GM21825 (cell line): ENCODE measurements around the gene PFDN4.
A peak's percentile ranks its signal among the peaks of the same experiment; 100 is the strongest.
"Not testable (repeated sequence)": the region's sequence is repeated elsewhere in the genome, so short reads cannot be mapped to it uniquely, and the experiment has no call there.

Source experiments
- ATAC-seq: cut with Tn5 transposase; IDR thresholded peaks from one replicate; pipeline ENCODE4 v1.9.1; 2021; ENCODE audit warnings: mild to moderate bottlenecking, moderate library complexity; ENCODE audit not compliant: unreplicated experiment

The PFDN4 gene

GRCh38 chr20:54221996-54222890 is 14.4 kb downstream of the PFDN4 start:
- ATAC-seq, result no peak

DNA sequence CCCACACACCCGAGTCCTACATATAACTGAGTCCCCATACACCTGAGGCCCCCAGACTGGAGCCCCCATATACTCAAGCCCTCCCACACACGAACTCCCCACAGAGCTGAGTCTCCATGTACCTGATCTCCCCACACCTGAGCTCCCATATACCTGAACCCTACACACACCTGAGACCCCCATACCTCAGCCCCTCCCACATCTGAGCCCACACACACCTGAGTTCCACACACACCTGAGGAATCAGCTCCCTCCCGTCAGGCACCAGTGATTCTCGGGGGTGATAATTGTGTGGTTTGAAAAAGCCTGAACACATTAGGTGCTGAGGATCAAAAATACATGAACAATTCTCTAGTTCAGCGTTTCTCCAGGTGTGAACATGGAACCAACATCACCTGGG is 15.4 kb downstream of the PFDN4 start:
- no peak for ATAC-seq

- ATAC-seq, result no peak
Observed at GRCh38 chr20:54223751-54224150, 15.9 kb downstream of the PFDN4 start.

GRCh38 chr20:54224642-54225041 is 16.8 kb downstream of the PFDN4 start:
- not testable (repeated sequence) for ATAC-seq

GRCh38 chr20:54227241-54227640 is 19.4 kb downstream of the PFDN4 start:
- peak; percentile 85 for ATAC-seq

DNA sequence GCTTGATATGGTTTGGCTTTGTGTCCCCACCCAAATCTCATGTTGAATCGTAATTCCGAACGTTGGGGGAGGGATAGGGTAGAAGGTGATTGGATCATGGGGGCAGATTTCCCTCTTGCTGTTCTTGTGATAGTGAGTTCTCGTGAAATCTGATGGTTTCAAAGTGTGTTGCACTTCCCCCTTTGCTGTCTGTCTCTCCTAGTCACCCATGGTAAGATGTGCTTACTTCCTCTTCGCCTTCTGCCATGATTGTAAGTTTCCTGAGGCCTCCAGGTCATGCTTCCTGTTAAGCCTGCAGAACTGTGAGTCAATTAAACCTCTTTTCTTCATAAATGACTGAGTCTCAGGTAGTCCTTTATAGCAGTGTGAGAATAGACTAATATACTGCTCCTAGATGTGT is 19.9 kb downstream of the PFDN4 start:
- ATAC-seq, result no peak

DNA sequence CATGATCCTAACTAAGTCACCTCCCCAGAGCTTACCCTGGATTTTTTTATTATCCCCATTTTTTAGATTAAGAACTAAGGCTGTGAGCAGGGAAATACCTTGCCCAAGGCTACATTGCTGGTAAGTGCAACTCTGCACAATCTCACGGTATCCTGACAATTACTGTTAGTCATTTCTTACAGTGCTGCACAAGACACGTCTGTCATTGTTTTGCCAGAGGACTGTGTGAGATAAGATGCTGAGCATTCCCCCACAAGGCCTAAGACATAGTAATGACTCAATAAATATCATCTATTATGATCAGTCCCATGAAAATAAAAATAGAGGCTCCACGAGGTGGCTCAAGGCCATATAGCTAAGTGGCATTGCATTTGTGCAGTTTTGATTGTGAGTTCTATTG is 21.0 kb downstream of the PFDN4 start:
- no peak for ATAC-seq

DNA sequence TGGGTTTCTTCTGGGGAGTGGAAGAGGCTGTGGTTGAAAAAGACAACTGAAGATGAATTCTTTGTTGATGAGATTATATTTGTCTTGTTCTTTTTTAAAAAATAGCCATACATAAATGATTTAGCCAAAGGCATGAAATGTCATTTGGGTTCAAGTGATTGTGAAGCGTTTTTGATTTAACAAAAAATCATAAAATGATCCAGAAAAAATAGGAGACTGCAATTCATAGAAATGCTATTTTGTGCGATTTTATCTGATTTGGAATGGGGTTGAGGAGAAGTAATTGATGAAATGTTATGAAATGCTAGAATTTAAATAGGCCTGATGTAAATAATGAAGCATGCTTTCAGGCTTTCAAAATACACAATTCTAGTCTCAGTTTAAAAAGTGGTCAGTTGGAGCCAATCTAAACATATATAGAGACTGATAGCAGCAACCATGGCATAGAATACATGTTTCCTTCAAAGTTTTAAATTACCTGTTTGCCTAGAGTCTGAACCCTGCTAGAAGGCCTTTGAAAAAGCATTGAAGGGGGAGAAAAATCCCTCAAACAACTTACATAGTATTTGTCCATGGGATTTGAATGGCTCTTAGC is 21.8 kb downstream of the PFDN4 start:
- ATAC-seq, result no peak

GRCh38 chr20:54231036-54231435 is 23.1 kb downstream of the PFDN4 start:
- no peak for ATAC-seq

GRCh38 chr20:54234991-54235390 is 27.1 kb downstream of the PFDN4 start:
- ATAC-seq, result no peak

DNA sequence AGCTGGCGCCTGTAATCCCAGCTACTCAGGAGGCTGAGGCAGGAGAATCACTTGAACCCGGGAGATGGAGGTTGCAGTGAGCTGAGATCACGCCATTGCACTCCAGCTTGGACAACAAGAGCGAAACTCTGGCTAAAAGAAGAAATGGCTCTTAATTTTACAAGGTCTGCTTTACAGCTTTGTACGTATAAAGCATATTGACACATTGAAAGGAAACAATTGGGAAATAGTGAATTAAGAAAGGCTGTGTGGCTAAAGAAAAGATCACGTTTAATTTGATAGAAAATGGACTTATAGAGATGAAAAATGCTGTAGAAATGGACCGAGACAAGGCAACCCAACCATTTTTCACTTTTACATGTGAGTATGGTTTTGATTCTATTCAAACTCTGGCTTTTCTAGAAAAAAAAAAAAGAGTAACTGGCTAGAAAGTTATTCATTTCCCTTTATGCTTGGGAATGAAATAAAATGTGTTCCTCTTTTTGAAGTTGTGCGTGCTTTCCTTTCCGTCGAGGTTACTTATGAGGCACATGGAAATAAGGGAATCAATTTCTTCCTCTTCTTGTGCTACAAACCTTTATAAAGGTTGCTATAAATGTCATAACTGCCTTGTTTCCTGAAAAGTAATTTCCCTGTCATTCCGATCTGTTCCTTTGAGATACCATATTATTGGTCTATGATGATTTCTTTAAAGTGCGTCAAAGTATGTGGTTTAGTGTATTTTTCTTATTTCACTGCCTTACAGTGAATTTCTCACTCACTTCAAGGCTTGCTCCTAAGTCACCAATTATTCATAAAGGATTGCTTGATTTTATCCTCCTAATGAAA is 29.4 kb downstream of the PFDN4 start:
- no peak for ATAC-seq

DNA sequence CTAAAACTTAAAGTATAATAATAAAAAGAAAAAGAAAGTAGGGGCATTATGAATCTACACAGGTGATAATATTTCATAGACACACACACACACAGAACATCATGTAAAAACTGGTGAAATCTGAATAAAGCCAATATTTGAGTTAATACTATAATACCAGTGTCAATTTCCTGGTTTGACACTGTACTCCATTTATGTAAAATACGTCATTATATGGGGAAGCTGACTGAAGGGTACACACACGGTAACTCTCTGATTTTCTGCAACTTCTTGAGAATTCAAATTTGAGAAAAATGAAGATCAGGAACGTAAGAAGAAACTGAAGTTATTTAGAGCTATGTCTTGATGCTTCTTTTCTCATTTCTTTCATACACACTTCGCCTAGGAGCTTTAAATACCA is 36.2 kb downstream of the PFDN4 start:
- ATAC-seq, result no peak

GRCh38 chr20:54248705-54249104 is 40.8 kb downstream of the PFDN4 start:
- ATAC-seq, result not testable (repeated sequence)

GRCh38 chr20:54250691-54251090 is 42.8 kb downstream of the PFDN4 start:
- no peak for ATAC-seq

GRCh38 chr20:54251096-54251495 is 43.2 kb downstream of the PFDN4 start:
- no peak for ATAC-seq

- no peak for ATAC-seq
Observed at GRCh38 chr20:54254596-54254995, 46.7 kb downstream of the PFDN4 start.

- no peak for ATAC-seq
Observed at GRCh38 chr20:54255157-54255556, 47.3 kb downstream of the PFDN4 start.

GRCh38 chr20:54256202-54256601 is 48.3 kb downstream of the PFDN4 start:
- ATAC-seq, result no peak

DNA sequence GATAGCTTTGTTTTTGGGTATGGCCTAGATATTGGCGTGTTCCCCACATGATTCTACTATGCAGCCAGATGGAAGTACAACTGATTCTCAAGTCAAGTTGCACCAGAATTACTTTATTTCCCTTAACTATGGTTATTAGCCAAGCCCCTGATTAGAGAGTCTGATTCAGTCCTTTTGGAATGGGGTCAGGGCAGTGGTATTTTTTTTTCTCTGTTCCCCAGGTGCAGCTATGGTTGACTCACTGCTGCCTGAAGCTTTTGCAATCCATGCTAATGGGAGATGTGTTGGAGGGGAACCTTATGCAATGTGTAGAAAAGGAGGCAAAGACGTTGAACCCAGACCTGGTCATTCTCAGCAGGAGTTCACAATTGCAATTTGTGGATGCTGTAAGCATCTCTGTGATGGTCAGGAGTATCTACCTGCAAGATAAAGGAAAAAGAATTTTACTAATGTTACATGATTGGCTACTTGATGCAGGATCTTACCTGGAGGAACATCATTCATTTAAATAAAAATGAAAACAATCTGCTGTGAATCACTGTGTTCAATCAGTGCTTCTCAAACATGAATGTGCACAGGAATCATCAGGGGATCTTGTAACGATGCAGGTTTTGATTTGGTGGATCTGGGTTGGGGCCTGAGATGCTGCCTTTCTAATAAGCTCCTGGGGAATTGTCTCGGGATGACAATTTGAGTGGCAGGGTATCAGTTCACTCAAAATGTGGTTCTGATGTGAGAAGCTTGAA is 49.4 kb downstream of the PFDN4 start:
- no peak for ATAC-seq

- no peak for ATAC-seq
Observed at GRCh38 chr20:54260116-54260515, 52.2 kb downstream of the PFDN4 start.

DNA sequence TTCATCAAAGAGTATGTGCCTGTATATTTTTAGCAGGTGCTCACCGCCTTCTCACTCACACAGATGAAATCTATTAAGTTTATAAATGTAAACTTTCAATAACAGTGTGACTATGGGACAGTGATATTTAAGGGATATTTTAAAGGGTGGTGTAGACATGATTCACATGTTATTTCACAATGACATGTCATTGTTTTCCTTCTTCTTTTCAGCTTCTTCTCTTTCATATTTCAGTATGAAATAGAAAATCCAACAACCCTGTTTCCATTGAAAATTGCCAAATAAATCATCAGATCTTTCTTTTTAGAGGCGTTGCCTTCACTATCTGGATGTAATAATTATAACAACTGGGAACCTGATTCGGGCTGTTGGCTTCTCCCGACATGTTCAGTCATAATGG is 54.8 kb downstream of the PFDN4 start:
- no peak for ATAC-seq
